GM21825 (cell line): Measurements from ENCODE around the gene HCN4.
"Not testable (repeated sequence)": the region's sequence is repeated elsewhere in the genome, so short reads cannot be mapped to it uniquely, and the experiment has no call there.

Experiments used
- ATAC-seq: cut with Tn5 transposase; IDR thresholded peaks from one replicate; pipeline ENCODE4 v1.9.1; 2021; ENCODE audit warnings: mild to moderate bottlenecking, moderate library complexity; ENCODE audit not compliant: unreplicated experiment

Gene HCN4

DNA sequence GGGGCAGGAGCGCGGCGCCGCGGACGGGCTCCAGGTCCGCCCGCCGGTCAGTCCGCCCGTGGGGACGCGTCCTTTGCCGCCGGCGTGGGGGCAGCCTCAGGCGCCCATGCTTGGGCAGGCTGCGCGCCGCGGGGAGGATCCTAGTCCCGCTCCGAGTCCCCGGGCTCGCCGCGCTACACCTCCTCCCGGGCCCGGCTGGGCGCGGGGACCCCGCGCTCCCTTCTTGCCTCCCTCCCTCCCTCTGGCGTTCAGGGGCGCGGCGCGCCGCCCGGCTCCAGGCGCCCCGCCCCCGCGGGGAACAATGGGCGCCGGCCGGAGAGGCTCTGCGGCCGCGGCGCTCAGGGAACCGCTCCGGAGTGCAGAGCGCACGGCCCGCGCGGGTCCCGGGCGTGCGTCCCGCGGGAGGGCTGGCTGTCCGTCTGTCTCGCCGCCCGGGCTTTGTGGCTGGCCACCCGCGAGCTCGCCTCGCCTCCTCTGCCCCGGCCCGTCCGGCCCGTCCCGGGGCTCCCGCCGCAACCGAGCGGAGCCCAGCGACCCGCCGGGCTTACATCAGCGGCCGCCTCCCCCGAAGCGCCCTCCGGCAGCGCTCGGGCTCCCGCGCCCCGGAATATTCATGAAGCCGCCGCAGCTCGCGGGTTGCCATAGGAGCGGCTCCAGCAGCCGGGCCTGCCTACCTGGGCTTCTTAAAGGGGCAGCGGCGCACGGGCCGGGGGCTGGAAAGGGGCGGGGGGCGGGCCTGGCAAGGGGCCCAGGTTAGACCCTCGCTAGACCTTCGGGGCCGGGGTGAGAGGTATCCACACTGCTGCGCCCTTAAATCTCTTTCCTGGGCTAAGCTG lies at the start of gene HCN4:
Gene HCN4 (minus strand): TSS at position 658 of the 836 bp plus-strand sequence. CDS start 688 bp downstream, outside the sequence.
- ATAC-seq: no peak

DNA sequence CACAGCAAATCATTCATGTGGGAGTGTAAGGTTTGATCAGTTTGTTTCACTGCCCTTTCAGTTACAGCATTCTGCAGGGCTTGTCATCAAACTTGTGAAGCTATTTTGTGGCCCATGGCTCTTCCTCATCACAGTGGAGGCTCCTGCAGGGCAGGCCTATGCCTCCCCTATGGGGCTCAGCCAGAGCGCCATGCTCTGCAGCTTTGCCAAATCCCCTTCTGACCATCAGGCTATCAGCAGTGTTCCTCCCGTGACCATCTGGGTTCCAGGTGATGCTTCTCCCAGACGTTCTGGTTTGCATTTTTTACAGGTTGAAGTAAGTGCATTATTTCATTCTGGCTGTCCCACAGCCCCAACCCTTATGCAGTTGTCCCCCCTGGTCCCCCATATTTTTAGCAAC lies 46.1 kb upstream of the HCN4 start:
- ATAC-seq: no peak

DNA sequence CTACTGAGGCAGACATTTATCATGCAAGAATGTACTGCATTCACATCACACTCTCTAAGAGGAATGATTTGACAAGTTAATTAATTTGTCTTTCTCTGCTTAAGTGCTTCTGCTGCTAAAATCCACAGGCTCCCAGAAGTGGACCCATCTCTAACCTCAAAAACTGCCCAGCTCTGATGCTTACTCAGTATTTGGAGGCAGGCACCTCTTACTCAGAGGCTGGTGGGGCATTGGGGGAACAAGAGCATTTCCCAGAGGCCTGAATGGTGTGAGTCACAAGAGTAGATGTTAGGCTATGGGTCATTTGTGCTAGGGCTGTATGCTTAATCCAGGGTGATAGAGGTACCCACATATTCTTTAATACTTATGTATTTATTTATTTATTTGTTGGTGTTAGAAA lies 34.4 kb upstream of the HCN4 start:
- ATAC-seq: no peak

DNA sequence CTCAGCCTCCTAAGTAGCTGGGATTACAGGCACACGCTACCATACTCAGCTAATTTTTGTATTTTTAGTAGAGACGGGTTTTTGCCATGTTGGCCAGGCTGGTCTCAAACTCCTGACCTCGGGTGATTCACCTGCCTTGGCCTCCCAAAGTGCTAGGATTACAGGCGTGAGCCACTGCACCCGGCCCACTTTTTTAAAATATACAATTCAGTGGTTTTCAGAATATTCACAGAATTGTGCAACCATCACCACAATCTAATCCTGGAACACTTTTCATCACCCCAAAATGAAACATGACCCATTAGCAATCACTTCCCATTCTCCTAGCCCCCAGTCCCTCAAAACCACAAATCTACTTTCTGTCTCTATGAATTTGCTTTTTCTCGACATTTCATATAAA lies 31.5 kb upstream of the HCN4 start:
- ATAC-seq: not testable (repeated sequence)

DNA sequence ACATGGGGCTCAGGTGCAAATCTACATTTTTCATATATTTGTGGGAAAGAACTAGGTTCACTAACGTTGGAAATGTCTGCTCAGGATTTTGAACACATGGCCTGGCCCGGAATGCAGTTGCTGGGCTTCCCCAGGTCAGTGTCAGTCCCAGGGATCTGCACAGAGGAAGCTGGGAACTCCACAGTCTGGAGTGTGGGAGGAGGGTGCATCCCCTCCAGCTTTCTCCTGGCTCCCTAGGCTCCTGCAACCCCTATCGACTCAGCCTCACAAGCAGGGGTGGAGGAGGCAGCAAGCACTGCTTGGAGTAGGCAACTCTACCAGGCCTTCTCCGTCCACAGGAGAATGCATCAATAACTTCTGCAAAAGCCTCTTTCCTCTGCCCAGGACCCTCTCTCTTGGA lies 30.1 kb upstream of the HCN4 start:
- ATAC-seq: no peak

DNA sequence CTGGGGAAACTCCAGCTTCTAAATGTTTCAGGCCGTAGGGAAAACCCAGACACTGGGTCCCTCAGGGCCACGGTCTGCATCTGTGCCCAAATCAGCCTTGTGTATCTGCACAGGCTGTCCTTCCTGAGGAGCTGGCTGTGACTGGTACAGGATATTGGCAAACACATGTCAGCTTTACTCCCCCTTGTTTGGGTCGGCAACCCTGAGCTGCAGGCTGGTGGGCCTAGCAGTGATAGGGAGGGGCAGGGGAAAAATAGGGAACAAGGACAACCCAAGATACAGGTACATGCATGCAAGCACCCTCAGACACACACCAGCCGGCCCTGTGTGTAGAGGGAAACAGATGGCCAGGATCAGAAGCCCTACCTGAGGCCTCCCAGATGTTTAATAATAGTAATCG lies 28.7 kb upstream of the HCN4 start:
- ATAC-seq: no peak

DNA sequence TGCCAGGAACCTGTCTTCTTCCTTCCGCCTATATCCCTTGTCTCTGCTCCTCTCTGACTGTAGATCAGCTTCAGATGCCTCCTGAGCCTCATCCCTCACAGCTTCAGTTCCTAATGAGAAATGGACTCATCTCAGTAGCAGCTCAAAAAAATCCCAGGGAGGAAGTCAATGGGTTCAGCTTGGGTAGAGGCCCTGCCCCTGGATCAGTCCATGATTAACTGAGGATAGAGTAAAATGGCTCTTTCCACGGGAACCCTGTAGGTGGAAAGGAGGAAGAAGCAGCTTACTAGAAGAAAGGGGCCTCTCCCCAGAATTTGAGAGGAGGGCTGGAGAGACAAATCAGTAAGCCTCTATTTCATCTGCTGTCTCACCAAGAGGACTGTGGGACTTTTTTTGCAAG lies 26.9 kb upstream of the HCN4 start:
- no peak for ATAC-seq

DNA sequence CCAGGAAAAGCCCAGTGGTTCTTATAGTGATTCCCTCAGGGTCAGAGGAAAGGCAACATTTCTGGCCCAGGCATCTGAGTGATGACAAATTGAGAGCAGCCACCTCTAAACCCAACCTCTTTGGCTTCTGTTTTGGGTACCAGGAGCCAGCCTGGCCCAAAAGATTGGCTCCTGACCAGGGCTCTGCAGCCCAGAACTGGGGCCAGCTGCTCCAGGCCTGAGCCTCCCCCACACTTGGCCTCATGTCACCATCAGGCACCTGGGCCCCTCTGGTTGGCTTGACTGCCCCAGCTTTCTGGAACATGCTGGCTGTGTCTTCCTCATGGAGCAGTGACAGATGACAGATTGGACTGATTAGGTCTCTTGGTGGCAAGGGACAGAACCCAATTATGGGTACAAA lies 26.0 kb upstream of the HCN4 start:
- ATAC-seq: no peak

DNA sequence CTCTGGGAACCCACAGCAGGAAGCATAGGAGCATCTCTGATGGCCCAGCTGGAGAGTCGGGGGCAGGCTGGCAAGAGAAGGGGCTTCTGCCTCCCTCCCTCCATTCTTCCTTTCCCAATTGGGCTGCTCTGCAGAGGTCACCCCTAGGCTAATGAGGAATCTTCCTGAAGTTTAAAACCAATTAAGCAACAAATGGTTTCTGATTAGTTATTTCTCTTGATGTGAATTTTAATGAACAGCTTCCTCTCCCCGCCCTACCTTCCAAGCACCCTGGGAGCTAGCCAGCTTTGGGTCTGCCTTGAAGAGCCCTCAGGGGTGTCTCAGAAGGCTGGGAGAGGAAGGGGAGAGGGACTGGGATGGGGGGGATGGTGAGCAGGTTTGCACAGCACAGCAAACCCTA lies 24.6 kb upstream of the HCN4 start:
- no peak for ATAC-seq

DNA sequence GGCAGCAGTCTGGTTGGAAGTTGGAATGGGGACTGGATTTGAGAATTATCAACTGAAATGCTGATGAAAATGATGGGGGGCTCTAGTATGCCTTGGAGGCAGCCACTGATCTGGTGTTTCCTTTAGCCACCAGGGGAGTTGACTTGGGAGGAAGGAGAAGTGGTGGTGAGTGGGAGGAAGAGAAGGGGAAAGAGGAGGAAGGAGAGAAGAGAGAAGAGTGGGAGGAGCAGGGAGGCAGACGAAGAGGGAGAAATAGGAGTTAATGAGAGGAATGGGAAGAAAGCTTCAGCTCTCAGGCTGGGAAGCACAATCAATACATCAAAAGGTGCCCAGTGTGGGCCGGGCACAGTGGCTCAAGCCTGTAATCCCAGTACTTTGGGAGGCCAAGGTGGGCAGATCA lies 23.3 kb upstream of the HCN4 start:
- ATAC-seq: no peak

DNA sequence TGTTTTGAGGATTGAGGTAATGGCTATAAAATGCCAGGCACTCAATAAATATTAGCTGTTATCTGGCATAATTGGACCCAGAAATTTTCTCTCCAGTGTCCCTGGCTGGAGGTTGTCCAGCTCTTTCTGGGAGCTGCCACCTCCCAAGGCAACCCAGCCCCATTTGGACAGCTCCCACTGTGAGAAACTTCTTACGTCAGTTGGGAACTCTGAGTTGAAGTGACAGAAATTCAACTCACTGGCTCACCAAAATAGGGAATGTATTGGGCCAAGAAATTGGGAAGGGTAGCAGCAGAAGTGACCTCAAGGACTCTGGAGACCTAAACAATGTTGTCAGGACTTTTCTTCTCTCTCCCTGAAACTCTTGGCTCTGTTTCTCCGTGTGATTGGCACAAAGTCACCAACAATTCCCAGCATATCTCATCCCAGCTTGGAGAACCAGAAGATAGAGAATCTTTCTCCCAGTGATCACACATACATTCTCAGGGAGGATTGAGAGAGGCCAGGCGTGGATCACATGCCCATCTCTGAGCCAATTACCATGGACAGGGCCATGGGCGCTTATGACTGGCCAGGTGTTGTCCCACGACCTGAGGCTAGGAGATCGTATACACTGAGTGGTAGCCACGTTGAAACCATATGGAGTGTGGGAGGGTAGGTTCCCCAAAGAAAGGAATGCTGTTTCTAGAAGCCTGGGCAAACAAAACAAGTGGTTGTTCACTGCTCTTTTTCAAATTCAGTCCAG lies 22.5 kb upstream of the HCN4 start:
- no peak for ATAC-seq

DNA sequence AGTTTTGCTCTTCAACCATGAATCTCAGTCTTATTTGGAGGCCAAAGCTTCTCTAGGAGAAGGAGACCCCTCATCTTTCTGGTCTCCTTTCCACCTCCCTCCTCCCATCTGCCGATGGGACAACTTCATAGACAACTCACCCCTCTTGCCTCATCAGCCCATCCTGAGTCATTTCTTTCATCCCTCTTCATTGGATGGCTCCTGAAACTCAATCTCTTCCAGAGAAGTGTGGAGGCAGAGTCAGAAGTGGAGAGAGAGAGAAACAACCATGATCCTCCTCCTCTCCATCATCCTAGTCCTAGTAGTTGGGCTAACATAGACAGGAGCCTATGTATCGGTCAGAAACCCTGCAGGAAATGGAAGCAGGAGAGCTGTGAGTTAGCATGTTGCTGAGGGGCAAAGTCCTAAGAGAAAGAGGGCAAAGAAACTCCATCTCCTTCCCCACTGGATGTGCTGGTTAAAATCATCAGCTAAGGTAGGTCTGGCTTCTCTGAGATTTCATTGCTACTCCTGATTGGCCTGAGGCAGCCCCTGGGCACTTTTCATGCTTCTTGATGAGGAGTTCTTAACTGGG lies 21.3 kb upstream of the HCN4 start:
- no peak for ATAC-seq

DNA sequence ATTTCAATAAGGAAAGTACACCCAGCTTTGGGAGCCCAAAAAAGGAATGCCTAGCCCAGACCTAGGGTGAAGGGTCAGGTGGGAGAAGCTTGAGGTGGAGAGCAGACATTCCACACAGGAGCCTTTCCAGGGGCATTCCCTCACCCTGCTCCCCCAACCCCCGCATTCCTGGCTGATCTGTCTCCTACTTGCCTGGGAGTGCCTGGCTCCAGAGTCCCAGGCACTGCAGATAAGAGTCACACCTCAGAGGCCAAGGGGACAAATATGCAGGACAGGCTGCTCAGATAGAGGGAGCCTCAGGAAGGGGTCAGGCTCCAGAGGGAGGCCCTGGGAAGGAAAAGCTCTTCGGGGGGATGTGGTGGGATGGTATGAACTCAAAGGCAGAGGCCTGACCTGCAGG lies 20.8 kb upstream of the HCN4 start:
- ATAC-seq: no peak

DNA sequence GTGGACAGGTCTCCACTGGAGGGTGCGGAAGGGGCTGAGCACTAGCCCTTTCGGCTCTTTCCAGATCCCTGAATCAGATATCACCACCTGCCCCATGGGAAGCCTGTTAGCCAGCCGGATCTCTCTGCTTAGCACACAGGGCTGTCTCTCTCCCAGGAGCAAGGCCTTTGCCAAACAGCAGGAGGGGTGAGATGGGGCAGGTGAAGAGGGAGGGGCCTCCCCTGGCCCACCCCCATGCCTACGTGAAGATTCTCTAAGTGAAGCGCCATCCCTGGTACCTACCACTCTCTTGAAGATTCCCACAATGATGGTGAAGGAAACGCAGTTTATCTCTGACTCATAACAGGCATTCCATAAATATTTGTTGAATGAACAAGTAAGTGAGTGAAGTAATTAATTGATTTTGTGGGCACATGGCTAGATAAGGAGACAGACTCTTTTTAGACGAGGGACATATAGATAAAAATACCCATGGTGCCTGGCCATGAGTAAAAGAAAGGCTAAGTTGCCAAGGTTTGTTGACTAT lies 19.6 kb upstream of the HCN4 start:
- no peak for ATAC-seq

DNA sequence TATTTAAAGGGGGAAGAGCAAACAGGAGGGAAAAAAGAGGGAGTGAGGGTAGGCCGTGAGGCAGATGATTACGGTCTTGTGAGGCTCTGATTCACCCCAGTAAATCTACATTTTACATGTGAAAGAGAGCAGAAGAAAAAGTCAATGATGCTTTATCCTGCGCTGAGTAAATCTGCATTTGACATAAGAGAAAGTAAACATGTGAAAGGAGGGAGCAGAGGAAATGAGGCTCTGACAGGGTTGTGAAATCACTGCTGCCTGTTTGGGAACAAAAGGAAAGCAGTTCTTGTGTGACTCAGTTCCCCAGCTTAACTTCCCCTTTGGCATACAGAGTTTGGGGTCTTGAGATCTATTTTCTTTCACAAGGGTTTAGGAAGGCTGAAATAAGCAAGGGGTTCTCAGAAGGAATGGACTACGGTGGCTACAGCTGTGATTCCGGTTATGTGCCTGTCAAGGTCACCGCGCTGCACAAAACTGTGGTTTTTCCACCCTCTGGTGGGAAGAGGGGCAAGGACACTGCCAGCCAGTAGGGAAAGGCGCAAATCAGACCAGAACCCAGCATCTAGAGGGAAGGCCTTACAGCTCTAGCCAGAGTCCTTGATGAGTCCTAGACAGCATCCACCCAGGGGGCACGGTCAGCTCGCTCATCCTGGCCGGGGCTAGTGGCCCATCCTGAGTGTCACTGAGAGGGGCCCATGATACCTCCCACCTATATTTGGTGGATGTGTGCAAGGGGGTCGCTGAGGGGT lies 18.9 kb upstream of the HCN4 start:
- ATAC-seq: no peak

DNA sequence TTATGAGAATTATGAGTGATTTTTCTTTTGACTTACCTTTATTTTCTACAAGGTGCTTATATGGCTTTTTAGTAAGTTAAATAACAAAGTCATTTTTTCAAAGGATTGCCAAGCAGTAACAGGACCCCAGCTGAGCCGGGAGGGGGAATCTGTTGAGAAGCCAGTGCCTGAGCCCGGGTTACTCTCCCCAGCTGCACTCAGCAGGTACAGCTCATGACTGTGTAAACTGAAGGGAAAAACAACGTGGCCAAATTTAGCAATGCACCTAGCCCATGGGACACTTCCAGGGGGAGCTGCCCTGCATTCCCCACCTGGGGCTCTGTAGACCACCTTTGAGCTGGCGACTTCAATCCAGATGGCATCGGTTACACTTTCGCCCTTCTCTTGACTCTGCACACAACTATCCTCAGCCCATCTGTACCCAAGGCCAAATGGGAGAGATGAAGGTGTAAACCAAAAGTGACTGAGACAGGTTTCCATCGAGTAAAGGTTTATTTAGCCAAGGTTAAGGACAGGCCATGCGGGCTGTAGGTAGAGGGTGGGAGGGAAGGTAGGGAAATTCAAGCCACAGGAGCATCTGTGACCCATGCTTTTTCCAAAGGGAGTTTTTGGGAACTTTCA lies 18.2 kb upstream of the HCN4 start:
- no peak for ATAC-seq

DNA sequence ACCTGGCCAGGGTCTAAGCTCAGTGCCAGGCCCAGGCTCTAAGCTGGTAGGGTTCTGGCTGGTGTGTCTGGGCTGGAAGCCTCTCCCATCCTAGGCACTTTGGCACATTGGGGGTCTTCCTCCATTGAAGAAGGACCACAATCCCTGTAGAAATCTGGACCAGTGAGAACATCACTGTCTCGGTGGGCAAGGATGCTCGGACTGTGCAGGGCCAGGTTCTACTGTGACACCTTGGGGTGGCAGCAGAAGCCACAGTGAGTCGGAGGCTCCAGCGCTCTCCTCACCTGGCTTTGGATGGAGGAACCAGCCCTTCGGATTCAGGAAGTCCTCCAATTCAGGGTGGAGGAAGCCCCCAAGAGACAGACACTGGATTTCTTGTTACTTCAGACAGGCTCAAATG lies 17.5 kb upstream of the HCN4 start:
- ATAC-seq: no peak

DNA sequence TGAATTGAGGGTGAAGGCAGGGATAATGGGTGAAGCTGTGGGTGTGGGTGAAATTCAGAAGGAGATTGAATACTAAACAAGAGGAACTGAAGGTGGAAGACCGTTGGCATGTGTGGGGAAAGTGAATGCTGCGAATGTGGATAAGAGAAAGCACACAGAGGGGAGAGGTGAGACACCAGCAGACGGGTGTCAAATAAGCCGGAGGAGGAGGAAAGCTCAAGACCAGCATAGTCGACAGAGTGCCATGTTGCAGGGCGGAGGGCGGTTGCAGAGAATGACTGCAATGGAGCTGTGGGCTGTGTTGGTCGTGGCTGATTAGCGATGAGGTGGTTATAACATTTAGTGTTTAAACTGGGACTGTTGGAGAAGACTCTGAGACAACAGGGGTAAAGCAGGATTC lies 16.4 kb upstream of the HCN4 start:
- no peak for ATAC-seq

DNA sequence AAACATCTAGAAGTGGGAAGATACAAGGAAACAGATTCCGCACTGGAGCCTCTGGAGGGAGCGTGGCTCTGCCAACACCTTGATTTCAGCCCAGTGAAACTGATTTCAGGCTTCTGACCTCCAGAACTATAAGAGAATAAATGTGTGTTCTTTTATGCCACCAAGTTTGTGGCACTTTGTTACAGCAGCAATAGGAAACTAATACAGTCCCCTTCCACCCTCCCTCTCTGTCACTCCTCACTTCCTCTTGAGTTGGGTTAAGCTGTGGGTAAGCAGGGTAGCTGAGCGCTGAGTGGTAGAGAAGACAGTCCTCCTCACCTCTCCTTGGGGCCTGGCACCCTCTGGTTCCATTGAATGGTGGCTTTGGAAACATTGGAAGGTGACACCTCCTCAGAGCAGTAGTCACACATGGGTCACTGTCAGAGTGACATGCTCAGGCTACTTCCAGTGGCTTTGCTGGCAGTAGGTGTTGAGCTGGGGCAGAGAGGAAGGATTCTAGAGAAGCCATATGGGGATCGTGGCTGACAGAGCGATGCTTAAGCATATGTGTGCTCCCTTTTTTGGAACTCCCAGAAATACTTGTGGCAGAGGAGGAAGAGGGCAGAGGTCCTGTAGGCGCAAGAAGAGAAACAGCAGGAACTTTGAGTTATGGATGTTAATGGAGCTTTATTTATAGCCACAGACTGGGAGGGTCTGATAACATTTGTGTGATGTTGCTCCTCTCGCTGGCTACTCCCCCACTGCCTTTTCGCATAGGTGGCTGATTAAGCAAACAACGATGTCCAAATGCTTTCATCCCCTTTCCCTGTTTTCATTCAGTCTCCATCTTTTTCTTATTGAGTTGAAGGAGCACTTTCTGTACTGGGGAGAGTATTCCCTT lies 14.8 kb upstream of the HCN4 start:
- ATAC-seq: no peak

DNA sequence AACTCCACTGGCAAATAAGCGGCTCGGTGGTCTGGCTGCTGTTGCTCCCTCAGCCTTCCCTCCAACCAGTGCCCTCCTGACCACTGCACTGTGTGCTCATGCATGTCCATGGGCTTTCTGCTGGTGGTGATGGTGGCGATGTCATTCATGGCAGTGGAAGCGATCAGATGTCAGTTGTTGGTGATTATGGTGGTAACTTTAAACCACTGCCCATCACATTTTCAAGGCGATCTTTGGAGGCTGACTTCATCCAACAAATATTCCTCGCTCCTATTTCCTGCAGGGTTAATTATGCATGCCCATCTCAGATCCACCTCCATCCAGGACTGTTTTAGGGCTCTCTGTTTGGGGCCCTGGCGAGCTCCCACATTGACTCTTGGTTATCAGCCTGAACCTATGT lies 13.4 kb upstream of the HCN4 start:
- no peak for ATAC-seq
